ENCODE data around the gene GNAI3.

DNA sequence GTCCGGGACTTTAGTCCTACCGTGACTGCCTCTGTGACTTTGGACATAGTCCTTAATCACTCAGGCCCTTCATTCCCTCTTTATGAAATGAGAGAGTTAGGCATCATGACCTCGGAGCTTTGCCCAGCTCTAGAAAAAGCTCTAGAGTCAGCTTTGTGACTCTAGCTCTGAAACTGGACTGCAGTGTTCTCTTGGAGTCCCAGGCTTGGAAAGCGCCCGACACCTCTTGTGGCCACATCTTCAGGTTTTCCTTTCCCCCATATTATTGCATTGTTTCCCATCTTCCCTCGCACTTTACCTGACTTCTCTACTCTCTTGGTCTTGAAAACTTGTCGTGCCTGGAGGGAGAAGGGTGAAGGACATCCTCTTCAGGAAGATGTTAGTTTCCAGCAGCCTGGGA lies 26.4 kb upstream of the GNAI3 start:
- TF ChIP-seq, protein P1, sequence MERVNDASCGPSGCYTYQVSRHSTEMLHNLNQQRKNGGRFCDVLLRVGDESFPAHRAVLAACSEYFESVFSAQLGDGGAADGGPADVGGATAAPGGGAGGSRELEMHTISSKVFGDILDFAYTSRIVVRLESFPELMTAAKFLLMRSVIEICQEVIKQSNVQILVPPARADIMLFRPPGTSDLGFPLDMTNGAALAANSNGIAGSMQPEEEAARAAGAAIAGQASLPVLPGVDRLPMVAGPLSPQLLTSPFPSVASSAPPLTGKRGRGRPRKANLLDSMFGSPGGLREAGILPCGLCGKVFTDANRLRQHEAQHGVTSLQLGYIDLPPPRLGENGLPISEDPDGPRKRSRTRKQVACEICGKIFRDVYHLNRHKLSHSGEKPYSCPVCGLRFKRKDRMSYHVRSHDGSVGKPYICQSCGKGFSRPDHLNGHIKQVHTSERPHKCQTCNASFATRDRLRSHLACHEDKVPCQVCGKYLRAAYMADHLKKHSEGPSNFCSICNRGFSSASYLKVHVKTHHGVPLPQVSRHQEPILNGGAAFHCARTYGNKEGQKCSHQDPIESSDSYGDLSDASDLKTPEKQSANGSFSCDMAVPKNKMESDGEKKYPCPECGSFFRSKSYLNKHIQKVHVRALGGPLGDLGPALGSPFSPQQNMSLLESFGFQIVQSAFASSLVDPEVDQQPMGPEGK (CRISPR knock-in tag; IDR thresholded peaks at IDR 0.05; ENCODE audit: borderline replicate concordance): no peak
- TF ChIP-seq BACH2 (CRISPR knock-in tag; IDR thresholded peaks at IDR 0.05; ENCODE audit: borderline replicate concordance) (no peak), ZFP3 (CRISPR knock-in tag; IDR thresholded peaks at IDR 0.05) (no peak), ARNTL (CRISPR knock-in tag; IDR thresholded peaks at IDR 0.05; ENCODE audit: borderline replicate concordance, low read depth) (no peak)
